ENCODE results near the gene ACTG1. TPM values are rescaled to one million over a fixed set of nuclear protein-coding genes. Genes with fewer than 3 reads are reported as not detected.

ACTG1 gene
- total and polyA plus RNA-seq, 9 of the 15 experiments (the other 6 are each of a cell fraction or from before 2014, with no cell fraction given): 224 to 1,775 (median 568) TPM

DNA sequence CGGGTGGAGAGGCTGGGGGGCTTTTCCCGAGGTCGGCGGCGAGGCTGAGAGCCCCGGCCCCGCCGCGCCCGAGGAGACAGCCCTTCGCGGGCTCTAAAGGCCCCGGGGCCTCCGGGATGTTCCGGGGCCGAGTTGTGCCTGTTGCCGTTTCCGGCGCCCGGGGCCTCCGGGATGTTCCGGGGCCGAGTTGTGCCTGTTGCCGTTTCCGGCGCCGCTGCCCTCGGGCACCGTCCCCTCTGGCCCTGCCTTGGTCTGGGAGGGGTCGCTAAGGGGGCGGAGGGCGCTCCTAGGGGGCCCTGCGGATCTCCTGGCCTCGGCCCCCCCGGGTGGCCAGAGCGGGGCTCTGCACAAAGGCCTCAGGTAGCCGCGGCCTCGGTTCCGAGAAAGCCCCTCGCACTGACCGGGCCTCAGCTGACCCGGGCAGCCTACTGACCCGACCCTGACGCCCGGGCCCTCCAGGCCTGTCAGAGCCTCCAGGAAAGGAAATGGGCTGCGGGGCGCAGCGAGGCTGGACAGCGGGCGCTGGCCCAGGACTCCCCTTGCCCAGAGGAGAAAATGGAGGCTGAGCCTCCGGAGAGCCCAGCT, 24.2 kb downstream of the ACTG1 start (continued):
- no peak for TF ChIP-seq MXI1 (IDR thresholded peaks at IDR 0.05; ENCODE audit: low read depth, low read length)
- no peak for TF ChIP-seq SRSF1 (IDR thresholded peaks at IDR 0.05; ENCODE audit: low read depth, low read length)
- TF ChIP-seq ZNF766 (CRISPR knock-in tag; conservative IDR thresholded peaks at IDR 0.05): no peak
- no peak for TF ChIP-seq TSHZ1 (CRISPR knock-in tag; IDR thresholded peaks at IDR 0.05)
- no peak for TF ChIP-seq MAFG (tag; conservative IDR thresholded peaks at IDR 0.05)
- TF ChIP-seq ZBTB40 (IDR thresholded peaks at IDR 0.05): peak; percentile 45; the same call in 1 of the 2 replicates
- TF ChIP-seq ZBTB40 (CRISPR knock-in tag; IDR thresholded peaks at IDR 0.05): no peak
- TF ChIP-seq ZNF212 (CRISPR knock-in tag; IDR thresholded peaks at IDR 0.05): no peak
- TF ChIP-seq, protein P1, sequence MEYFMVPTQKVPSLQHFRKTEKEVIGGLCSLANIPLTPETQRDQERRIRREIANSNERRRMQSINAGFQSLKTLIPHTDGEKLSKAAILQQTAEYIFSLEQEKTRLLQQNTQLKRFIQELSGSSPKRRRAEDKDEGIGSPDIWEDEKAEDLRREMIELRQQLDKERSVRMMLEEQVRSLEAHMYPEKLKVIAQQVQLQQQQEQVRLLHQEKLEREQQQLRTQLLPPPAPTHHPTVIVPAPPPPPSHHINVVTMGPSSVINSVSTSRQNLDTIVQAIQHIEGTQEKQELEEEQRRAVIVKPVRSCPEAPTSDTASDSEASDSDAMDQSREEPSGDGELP (CRISPR knock-in tag; IDR thresholded peaks at IDR 0.05; ENCODE audit: borderline replicate concordance): peak; percentile 43; the same call in 1 of the 2 replicates
- no peak for TF ChIP-seq SMARCB1 (IDR thresholded peaks at IDR 0.05; ENCODE audit: insufficient read length, low read depth)
- no peak for TF ChIP-seq ELF2 (CRISPR knock-in tag; IDR thresholded peaks at IDR 0.05)
- TF ChIP-seq ZNF134 (CRISPR knock-in tag; conservative IDR thresholded peaks at IDR 0.05): no peak

Measured in K562 (cell line).